GM15510 (cell line): ENCODE measurements around the gene KRTAP5-7.

Experiments
- POLR2A ChIP-seq: IDR thresholded peaks from 3 replicates; pipeline ENCODE4 v1.6.1; 2011; ENCODE audit warnings: borderline replicate concordance; ENCODE audit not compliant: insufficient read length; ENCODE audit errors: extremely low read depth

The KRTAP5-7 gene

GRCh38 chr11:71489311-71490043, 37.6 kb upstream of the KRTAP5-7 start:
- no peak for TF ChIP-seq POLR2A

- TF ChIP-seq POLR2A, result no peak
Observed at GRCh38 chr11:71490044-71490730, 36.9 kb upstream of the KRTAP5-7 start.

GRCh38 chr11:71490731-71491390, 36.2 kb upstream of the KRTAP5-7 start:
- no peak for TF ChIP-seq POLR2A

- TF ChIP-seq POLR2A, result no peak
Observed at GRCh38 chr11:71491531-71491930, 35.5 kb upstream of the KRTAP5-7 start.

GRCh38 chr11:71491940-71492339, 35.1 kb upstream of the KRTAP5-7 start:
- no peak for TF ChIP-seq POLR2A

GRCh38 chr11:71495286-71496230, 31.5 kb upstream of the KRTAP5-7 start:
- TF ChIP-seq POLR2A, result no peak

GRCh38 chr11:71496421-71496820, 30.6 kb upstream of the KRTAP5-7 start:
- no peak for TF ChIP-seq POLR2A

GRCh38 chr11:71498091-71498490, 29.0 kb upstream of the KRTAP5-7 start:
- TF ChIP-seq POLR2A, result no peak

GRCh38 chr11:71499125-71499524, 27.9 kb upstream of the KRTAP5-7 start:
- TF ChIP-seq POLR2A, result no peak

- no peak for TF ChIP-seq POLR2A
Observed at GRCh38 chr11:71499546-71499945, 27.5 kb upstream of the KRTAP5-7 start.

GRCh38 chr11:71500601-71501021, 26.5 kb upstream of the KRTAP5-7 start:
- no peak for TF ChIP-seq POLR2A

- no peak for TF ChIP-seq POLR2A
Observed at GRCh38 chr11:71501071-71501985, 25.7 kb upstream of the KRTAP5-7 start.

- TF ChIP-seq POLR2A, result no peak
Observed at GRCh38 chr11:71502026-71502425, 25.0 kb upstream of the KRTAP5-7 start.
